NCI-H2227 treated with DMSO at 0.1 percent for 48 hours (cell line): ENCODE data around the gene PLVAP.
"Not testable (repeated sequence)": the region's sequence is repeated elsewhere in the genome, so short reads cannot be mapped to it uniquely, and the experiment has no call there.

Experiments used
- DNase-seq: peaks from one replicate; lab custom pipeline; 2025; lab: John Stamatoyannopoulos, UW

PLVAP gene

DNA sequence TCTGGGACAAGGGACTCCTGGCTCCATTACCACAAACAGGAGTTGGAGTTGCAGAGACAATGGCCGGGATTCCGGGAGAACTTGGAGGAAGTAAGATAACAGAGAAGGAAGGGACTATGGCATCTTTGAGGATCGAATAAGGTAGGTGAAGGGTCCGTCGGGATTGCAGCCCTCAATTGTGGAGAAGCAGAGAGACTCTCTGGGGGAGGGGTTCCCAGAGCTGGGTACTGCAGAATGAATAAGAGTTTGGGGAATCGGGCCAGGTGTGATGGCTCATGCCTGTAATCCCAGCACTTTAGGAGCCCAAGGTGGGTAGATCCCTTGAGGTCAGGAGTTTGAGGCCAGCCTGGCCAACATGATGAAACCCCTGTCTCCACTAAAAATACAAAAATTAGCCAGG is 24.5 kb upstream of the PLVAP start:
- no peak for DNase-seq

DNA sequence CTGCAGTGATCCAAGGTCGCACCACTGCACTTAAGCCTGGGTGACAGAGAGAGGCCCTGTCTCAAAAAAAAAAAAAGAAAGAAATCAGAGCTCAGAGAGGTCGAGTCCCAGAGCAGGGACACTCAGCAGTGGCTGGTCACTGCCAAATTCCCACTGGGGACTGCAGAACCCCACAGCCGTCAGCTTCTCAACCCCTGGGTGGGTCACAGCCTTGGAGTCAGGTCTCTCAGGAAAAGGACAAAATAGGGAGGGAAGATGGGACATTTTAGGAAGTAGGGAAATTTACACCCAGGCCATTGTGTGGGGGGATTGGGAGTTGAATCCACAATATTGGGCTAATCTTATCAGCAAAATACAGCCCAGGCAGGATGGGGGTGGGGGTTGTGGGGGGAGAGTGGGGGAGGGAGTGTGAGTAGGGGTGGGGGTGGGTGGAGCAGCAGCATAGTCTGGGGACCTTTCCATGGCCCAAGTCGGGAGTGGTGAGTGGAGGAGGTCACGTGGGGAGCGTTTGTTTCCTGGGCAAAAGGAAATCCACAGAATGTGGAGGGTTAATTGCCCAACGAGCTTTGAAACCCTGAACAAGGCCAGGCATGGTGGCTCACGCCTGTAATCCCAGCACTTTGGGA is 21.9 kb upstream of the PLVAP start:
- no peak for DNase-seq

GRCh38 chr19:17394891-17395415 is 17.8 kb upstream of the PLVAP start:
- no peak for DNase-seq

- DNase-seq, result no peak
Measured at GRCh38 chr19:17393914-17394313, 16.8 kb upstream of the PLVAP start, which contains the start of gene CCDC194. CCDC194 (minus strand) TSS chr19:17394196; CDS start chr19:17394158, 38 bp downstream.

GRCh38 chr19:17393002-17393401 is 15.9 kb upstream of the PLVAP start:
- no peak for DNase-seq

DNA sequence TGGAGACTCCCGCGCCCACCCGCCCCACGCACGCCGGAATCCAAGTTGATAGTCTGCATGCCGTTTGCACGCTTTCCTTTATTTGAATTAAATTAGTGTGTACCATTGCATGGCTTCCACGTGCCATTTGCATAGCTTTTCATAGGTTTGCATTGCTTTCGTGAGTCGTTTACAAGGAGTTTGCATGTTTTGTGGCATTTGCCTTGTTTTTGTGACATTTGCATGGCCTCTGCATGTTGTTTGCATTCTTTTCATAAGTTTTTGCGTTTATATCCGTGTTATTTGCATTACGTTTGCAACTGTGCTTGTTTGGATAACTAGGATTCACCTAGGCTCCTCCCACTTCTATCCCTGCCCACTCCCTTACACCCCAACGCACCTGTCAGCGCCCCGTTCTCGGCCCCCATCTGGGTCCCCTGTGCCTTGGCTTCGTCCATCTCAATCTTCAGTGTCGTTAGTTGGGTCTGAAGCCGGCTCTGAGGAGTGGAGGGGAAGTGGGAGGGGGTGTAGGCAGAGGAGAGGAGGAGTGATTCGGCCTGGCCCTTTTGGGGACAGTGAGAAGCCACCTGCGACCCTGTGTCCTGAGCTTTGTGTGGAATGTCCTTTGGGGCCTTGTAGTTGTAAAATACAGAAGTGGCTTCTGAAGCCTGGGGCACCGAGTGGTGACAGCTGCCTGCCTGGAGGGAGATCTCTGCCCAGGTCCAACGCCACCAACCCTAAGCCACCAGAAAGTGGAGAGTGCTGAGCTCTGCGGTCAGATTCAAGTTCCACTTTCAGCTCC is 14.4 kb upstream of the PLVAP start:
- no peak for DNase-seq

DNA sequence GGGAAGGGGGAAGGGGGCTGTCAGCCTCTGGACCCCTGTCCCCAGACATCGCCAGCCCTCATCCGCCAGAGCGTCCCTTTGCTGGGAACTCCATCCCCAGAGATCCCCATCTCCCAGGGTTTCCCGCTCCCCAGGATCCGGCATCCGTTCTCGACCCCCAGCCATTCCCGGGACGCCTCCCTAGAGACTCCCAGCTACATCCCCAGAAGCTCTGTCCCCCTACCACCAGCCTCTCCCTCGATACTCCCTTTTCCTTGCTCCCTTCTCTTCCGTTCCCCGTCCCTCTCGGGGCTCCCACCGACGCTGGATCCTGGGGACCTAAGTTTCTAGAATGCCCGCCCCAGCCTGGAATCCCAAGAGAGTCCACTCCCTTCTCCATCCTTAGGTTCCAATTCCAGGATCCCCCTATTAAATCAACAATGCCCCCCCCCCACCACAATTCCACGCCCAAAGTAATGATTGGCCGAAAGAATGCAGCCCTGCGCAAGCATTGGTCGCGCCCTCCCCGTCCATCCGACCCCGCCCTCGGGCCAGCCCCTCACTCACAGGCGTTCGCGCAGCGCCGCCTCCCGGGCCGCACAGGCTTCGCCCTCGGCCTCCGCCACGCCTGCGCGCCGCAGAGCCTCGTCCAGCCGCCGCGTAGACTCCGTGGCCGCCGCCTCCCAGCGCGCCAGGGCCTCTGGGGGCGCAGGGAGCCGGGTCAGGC is 13.7 kb upstream of the PLVAP start:
- peak; percentile 56 for DNase-seq

DNA sequence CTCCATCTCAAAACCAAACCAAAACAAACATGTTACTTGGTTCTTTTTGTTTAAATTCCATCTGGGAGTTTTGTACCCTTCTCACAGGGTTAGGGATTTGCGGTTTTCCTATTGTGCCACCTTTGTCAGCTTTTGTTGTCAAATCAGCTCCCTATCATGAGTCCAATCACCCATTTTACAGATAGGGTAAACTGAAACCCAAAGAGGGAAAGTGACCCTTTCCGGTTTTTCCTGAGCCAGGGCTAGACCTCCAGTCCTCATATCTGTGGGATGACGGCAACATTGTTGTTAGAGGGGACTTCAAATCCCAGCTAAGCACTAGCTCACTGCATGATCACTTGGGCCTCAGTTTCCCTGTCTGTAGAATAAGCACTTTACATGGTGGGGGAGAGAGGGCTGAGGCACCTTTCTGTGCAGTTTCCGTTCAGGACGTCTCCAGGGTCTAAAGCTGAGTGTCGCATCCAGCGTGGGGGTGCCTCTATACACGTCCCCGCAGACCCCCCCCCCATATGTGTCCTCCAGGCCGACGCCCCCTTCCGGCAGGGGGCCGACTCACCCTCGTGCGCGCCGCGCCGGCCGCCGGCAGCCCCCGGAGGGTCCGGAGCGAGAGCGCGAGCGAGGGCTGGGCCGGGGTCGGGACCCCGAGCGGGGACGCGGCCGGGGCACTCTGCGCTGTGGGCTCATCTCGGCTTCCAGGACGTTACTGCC is 13.0 kb upstream of the PLVAP start:
- DNase-seq, result no peak

DNA sequence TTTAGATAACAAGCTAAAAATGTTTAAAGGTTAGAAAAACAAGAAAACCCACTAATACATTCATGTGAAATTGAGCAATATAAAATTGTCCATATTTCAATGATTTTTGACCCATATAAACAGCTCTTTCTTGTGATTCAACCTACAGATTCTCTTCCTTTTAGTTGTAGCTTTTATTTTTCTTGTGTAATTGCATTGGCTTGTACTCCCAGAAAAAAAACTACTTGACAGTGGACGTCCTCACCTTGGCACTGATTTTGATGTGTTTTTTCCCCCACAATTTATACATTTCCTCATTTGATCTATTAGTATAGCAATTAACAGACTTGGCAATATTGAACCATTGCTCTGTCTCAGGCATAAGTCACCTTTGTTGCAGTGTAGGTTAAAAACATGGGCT is 12.1 kb upstream of the PLVAP start:
- no peak for DNase-seq

DNA sequence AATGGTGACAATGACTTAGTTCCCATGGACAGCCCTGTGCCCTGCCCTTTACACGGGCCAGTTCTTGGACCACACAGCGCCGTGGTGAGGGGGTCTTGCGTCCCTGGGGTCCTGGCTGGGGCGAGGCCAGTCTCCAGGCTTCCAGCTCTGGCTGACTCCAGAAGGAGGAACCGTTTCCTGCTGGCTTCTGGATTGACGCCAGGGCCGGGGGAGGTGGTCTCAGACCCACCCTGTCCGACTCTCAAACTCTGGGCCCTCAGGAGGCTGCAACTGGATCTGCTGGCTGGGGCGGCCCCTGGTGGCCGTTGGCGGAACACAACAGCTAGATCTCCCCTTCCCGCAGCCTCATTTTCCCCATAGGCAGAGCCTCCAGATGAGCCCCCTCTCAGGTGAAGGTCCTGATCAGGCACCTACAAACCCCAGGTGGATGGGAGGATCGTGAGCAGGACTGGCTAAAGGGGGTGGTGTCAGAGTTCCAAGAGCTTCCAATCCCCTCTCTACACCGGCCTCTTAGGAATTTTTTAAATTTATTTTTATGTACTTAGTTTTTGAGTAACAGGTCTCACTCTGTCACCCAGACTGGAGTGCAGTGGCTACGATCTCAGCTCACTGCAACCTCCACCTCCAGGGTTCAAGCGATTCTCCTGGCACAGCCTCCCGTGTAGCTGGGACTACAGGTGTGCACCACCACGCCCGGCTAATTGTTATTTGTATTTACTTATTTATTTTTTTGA is 8.9 kb upstream of the PLVAP start:
- DNase-seq, result peak; percentile 18

- no peak for DNase-seq
Measured at GRCh38 chr19:17380426-17381138, 3.4 kb upstream of the PLVAP start.

- no peak for DNase-seq
Measured at GRCh38 chr19:17379221-17379631, 2.1 kb upstream of the PLVAP start.

DNA sequence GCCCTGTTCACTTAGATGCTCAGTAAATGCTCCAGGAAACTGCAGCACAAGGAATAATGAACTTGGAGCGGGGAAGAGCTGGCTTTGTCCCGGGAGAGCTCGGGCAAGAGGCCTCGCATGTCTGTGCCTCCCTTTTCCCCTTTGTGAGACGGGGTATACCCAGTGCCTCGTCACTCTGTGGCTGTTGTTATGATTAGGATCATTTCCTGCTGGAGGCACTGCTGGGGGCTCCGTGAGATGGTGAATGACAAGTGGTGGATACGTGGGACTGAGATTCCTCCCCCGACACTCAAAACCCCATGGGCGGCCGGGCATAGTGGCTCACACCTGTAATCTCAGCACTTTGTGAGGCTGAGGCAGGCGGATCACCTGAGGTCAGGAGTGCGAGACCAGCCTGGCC is 1.1 kb upstream of the PLVAP start:
- no peak for DNase-seq

DNA sequence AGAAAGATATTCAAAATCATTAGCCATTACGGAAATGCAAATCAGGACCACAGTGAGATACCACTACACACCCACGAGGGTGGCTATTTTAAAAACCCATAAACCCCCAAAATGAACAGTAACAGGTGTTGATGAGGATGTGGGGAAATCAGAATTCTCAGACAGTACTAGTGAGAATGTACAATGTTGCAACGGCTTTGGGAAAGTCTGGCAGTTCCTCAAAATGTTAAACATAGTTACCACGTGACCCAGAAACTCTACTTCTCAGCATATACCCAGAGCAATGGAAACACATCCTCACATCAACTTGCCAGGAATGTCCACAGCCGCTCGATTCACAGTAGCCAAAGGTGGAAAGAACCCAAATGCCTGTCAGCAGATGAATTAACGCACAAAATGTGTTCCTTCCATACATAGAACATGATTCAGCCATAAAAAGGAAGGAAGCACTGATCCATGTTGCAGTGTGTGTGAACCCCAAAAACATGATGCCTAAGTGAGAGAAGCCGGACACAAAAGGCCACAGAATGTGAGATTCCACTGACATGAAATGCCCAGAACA is 7.0 kb downstream of the PLVAP start:
- no peak for DNase-seq

DNA sequence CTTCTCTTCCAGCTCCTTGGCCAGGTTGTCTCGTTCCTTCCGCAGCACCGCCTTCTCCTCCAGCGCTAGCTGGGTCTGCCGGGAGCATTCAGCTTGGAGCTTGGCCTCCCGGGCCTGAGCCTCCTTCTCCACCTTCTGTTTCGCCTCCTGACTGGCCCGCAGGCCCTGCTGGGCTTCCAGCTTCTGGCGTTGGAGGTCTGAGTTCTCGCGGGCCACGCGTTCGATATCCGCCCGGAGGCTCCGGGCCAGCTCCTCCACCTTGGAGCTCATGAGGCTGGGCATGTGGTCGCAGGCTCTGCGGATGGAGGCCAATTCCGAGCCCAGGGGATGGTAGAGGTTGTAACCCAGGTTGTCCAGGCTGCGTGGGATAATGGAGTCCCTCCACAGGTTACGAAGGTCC is 11.8 kb downstream of the PLVAP start:
- no peak for DNase-seq

DNA sequence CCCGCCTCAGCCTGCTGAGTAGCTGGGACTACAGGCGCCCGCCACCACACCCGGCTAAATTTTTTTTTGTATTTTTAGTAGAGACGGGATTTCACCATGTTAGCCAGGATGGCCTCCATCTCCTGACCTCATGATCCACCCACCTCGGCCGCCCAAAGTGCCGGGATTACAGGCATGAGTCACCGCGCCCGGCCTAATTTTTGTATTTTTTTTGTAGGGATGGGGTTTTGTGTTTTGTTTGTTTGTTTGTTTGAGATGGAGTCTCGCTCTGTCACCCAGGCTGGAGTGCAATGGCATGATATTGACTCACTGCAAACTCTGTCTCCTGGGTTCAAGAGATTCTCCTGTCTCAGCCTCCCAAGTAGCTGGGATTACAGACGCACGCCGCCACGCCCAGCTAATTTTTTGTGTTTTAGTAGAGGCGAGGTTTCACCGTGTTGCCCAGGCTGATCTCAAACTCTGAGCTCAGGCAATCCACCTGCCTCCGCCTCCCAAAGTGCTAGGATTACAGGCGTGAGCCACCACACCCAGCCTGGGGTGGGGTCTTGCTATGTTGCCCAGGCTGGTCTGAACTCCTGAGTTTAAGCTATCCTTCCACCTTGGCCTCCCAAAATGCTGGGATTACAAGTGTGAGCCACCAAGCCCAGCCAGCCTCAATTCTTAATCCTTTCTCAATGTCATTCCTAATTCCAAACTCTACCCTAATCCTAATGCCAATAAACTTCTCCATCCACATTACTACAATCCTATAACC is 13.1 kb downstream of the PLVAP start:
- DNase-seq, result not testable (repeated sequence)

DNA sequence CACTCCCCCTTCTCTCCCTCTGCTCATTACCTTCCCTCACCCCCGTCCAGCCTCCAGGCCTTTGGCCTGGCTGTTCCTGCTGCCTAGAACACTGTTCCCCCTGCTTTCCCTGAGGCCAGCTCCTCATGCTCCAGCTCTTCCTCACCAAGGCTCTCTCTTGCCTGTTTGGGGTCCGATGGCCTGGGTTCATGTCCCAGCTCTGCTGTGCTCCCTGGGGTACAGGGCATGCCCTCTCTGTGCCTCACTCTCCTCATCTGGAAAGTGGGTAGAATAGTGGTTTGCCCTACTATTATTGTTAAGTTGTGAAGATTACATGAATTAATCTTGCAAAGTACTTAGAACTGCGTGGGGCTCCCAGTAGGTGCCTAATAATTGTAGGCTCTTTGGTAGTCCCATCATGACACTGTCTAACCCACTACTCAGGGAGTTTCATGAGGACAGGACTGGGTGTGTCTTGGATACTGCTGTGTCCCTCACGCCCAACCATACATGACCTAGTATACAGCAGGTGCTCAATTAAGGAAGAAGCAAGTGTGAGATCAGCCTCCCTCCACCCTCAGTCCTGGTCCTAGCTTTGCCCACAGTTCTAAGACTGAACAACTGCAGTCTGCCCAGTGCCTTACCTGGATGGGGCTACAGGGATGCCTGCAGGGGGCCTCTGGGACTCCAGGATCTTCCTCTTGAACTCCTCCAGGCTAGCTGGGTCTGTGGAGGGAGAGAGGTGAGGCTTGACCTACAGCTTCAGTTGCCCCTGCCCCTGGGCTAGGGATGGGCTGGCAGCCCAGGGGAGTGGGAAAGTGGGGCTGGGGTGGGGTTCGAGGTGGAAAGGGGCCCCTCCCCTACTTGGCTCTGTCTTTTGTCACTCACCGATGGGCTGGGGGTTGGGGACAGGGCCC is 17.0 kb downstream of the PLVAP start:
- DNase-seq, result no peak

DNA sequence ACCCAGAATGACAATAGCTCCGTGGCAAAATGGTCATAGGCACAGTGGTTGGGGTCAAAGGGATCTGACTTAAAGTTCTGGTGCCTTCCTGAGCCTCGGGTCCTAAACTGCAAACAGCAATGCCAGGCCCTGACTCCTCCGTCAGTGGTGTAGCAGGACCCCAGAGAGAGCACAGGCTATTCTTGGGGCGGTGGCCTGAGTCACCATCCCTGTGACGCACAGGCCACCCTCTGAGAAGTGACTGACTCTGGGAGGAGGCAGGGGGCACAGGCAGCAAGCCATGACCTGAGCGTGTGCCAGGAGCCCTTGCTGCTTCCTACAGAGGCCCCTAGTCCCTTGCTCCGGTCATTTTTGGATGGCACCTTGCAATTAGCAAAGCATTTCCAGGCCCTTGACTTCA is 18.7 kb downstream of the PLVAP start:
- DNase-seq, result no peak

- no peak for DNase-seq
Measured at GRCh38 chr19:17357724-17358123, 19.4 kb downstream of the PLVAP start.
